ENCODE measurements around the gene KLF7. TPM values are rescaled to one million over a fixed set of nuclear protein-coding genes. Genes with fewer than 3 reads are reported as not detected.

The KLF7 gene
- total RNA-seq, 4 donors from 2014 or later, result 25.8 to 55.3 (median 37.1) TPM

DNA sequence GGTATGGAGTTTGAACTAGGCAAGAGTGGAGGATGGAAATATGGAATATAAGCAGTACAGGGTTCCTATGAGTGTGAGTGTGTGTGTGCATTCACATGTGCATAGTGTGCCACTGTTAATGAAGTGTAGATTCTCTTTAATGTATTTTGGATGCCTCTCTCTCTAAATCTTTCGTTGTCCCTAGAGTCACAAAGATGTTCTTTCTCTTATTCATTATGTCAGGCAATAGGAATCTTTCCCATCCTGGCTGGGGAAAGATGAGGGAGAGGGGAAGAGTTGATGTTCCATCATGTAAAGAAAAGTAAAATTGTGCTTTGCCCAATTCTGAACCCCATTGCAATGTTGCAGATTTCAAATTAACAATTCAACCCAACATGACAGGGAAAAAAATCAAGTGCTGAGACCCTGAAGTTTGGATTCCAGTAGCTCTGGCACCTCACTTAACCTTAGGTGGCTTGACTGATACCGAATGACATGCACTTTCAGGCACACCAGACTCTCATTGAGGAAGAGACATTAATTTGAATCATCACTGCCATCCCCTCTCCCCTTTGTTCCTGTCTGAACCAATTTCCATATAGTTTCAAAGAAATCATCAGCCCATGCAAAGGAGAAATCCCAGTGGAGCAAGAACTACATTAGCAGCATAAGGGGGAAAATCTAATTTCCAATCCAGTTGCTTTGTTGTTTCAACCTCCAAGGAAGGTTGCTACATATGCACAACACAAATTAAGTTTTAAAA, 28.0 kb downstream of the KLF7 start:
- H3K27me3 ChIP-seq, result no peaks in the 10 kb centered on the region
- no peaks in the 10 kb centered on the region for H3K36me3 ChIP-seq
- peaks cover 3 to 100% (median 76%) of the 10 kb centered on the region in 4 donors for H3K4me1 ChIP-seq
- no peaks in the 10 kb centered on the region for H3K9me3 ChIP-seq
- H3K4me3 ChIP-seq, result no peak overlapping the region
- peak overlapping the region in 3 of 4 donors; percentile 18 to 92 (median 92) for H3K27ac ChIP-seq
- DNase-seq (ENCODE audit: low spot score in 2 of 2), result no peak
- no peak for TF ChIP-seq POLR2A (IDR thresholded peaks at IDR 0.05)
- TF ChIP-seq, protein P1, sequence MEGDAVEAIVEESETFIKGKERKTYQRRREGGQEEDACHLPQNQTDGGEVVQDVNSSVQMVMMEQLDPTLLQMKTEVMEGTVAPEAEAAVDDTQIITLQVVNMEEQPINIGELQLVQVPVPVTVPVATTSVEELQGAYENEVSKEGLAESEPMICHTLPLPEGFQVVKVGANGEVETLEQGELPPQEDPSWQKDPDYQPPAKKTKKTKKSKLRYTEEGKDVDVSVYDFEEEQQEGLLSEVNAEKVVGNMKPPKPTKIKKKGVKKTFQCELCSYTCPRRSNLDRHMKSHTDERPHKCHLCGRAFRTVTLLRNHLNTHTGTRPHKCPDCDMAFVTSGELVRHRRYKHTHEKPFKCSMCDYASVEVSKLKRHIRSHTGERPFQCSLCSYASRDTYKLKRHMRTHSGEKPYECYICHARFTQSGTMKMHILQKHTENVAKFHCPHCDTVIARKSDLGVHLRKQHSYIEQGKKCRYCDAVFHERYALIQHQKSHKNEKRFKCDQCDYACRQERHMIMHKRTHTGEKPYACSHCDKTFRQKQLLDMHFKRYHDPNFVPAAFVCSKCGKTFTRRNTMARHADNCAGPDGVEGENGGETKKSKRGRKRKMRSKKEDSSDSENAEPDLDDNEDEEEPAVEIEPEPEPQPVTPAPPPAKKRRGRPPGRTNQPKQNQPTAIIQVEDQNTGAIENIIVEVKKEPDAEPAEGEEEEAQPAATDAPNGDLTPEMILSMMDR (IDR thresholded peaks at IDR 0.05), result no peak
- TF ChIP-seq EP300 (IDR thresholded peaks at IDR 0.05), result no peak
- WGBS, 2 donors, result 27 to 44% methylated on average over 2 of the region's 2 CpGs

DNA sequence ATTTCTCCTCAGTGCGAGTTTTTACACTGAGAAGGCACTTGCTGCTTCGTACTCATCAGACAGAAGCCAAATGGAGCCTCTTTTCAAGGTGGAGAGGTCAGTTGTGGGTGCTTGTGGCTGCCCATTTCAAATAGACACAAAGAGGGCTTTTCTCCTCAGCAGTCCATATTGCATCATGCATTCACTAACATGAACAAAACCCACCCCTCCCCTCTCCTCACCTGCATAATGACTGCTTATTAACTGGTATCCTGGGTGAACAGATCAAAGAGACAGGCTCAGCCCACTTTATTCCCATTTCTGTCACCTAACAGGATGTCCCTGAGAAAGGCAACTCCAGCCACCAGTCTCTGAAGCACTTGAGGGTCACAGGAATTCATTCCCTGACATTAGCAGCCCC, 28.9 kb downstream of the KLF7 start:
- no peaks in the 10 kb centered on the region for H3K36me3 ChIP-seq
- 82 to 83% methylated on average over 2 of the region's 2 CpGs for WGBS, 2 donors
- TF ChIP-seq POLR2A (IDR thresholded peaks at IDR 0.05), result no peak
- no peak for TF ChIP-seq EP300 (IDR thresholded peaks at IDR 0.05)
- H3K4me1 ChIP-seq, result peaks cover 0 to 100% (median 75%) of the 10 kb centered on the region in 4 donors
- H3K4me3 ChIP-seq, result no peak overlapping the region
- no peak for DNase-seq (ENCODE audit: low spot score in 2 of 2)
- H3K27ac ChIP-seq, result peak overlapping the region in 2 of 4 donors; percentile 92
- no peaks in the 10 kb centered on the region for H3K27me3 ChIP-seq
- no peaks in the 10 kb centered on the region for H3K9me3 ChIP-seq

DNA sequence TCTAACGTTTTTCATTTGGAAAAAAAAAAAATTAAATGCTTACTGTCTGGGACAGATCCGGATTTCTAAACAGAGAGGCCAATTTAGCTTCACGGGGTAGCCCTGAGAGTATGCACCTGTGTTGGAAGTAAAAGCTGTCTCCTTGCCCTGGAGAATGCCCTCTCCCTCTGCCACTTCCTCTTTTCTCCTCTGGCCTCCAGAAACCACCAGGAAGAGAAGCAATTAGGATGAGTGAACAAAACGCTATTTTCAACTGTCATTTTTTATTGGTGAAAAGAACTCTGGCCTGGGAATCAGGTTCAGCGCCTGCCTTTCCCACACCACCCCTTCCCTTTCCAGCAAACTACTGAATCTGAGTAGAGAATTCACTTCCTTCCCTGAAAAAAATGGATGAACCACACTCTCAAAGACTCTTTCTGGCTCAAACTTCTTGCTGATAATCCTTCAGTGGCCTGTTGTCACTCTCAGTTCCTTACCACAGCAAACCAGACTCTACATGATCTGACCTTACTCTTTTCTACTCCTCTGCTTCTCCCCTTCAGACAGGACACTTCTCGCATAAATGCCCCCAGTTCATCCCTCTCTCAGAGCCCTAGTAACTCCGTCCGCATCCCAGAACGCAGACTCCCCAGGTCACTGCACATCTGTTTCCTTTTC, 29.8 kb downstream of the KLF7 start:
- Histone ChIP-seq H3K9me3 (no peaks in the 10 kb centered on the region), H3K4me1 (peaks cover 0 to 100% (median 75%) of the 10 kb centered on the region in 4 donors), H3K36me3 (no peaks in the 10 kb centered on the region), H3K27ac (peak overlapping the region; percentile 2 to 92 (median 80)), H3K27me3 (no peaks in the 10 kb centered on the region), H3K4me3 (no peak overlapping the region)
- TF ChIP-seq POLR2A (IDR thresholded peaks at IDR 0.05), result no peak
- TF ChIP-seq EP300 (IDR thresholded peaks at IDR 0.05), result peak in 1 of 2 donors; percentile 10
- no peak for DNase-seq (ENCODE audit: low spot score in 2 of 2)
- WGBS, 2 donors, result 55 to 59% methylated on average over 9 of the region's 9 CpGs

DNA sequence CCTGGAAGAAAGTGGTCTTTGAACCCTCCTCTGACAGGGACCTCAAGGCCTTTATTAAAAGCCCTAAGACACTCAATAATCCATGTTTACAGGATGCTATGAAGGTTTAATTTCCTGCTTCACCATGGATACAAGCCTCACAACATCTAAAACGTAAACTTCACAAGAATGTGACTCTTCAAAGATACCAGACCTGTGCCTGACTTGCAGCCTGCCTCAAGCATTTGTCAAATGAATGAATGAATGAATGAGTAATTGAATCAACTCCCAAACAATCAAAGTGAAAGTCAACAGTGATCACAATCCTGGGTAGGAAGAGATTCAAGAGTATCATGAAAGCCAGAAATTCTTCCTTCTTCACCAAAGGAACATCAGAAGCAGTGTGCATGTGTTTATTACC, 30.4 kb downstream of the KLF7 start:
- 33 to 40% methylated on average over 1 of the region's 1 CpG for WGBS, 2 donors
- Histone ChIP-seq H3K27me3 (no peaks in the 10 kb centered on the region), H3K27ac (peak overlapping the region; percentile 2 to 92 (median 80)), H3K4me3 (no peak overlapping the region), H3K4me1 (peaks cover 0 to 99% (median 71%) of the 10 kb centered on the region in 4 donors), H3K9me3 (no peaks in the 10 kb centered on the region), H3K36me3 (no peaks in the 10 kb centered on the region)
- TF ChIP-seq, protein P1 (IDR thresholded peaks at IDR 0.05), result no peak
- TF ChIP-seq POLR2A (IDR thresholded peaks at IDR 0.05), result no peak
- peak in 1 of 2 donors; percentile 4 for TF ChIP-seq EP300 (IDR thresholded peaks at IDR 0.05)
- DNase-seq (ENCODE audit: low spot score in 2 of 2), result no peak

DNA sequence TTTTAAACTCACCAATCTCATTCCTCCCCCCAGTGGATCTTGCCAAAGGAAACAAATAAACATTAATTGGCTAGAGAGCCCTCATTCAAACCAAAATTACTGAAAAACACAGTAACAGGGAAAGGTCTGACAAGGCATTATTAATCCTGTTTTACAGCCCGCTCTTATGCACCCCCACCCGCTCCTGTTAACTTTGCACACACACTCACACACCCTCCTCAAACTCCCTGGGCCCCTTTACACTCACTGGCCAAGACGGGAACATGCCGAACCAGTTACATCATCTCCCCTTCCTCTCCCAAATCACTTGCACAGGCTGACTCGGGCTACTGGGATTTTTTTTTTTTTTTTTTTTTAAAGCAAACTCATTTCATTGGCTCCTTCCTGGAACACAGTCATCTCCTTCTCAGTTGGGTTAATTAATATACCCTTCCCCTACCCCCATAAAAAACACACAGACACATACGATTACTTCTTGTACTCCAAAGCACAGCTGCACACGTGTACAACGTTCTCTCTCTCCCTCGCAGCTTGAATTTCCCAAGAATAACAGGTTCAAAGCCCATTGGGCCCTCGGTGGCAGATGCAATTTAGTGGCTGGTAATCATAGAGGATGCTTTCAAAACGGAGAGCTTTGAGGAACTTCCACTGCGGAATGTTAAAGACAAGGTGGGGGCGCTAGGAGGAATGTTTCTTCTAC, 31.8 kb downstream of the KLF7 start:
- Histone ChIP-seq H3K27ac (peak overlapping the region; percentile 58 to 92 (median 80)), H3K4me3 (no peak overlapping the region), H3K9me3 (no peaks in the 10 kb centered on the region), H3K4me1 (peaks cover 0 to 92% (median 66%) of the 10 kb centered on the region in 4 donors), H3K27me3 (no peaks in the 10 kb centered on the region), H3K36me3 (no peaks in the 10 kb centered on the region)
- peak; percentile 72 to 94 for TF ChIP-seq EP300 (IDR thresholded peaks at IDR 0.05)
- no peak for TF ChIP-seq POLR2A (IDR thresholded peaks at IDR 0.05)
- TF ChIP-seq, protein P1 (IDR thresholded peaks at IDR 0.05), result no peak
- WGBS, 2 donors, result 28 to 33% methylated on average over 13 of the region's 13 CpGs
- DNase-seq (ENCODE audit: low spot score in 2 of 2), result peak; percentile 58 to 89
